ENCODE data around the gene MPPED2. TPM values are rescaled to one million over a fixed set of nuclear protein-coding genes. Genes with fewer than 3 reads are reported as not detected.

Gene MPPED2
- total RNA-seq, 1 experiment from 2014 or later = not detected

- H3K36me3 Mint-ChIP-seq (ENCODE audit: insufficient read depth, unreplicated experiment) = no peaks in the 10 kb centered on the region
- H3K27ac Mint-ChIP-seq (ENCODE audit: low read depth, unreplicated experiment) = no peak overlapping the region
- no peak overlapping the region for H3K4me3 Mint-ChIP-seq (ENCODE audit: unreplicated experiment)
- no peaks in the 10 kb centered on the region for H3K4me1 Mint-ChIP-seq (ENCODE audit: insufficient read depth, unreplicated experiment)
- BruUV-seq (replicated peaks) = no TSS peak
- ChIA-PET POLR2A (no interaction called here), CTCF (no interaction called here)
- no peak for DNase-seq (ENCODE audit: unreplicated experiment)
- no peaks in the 10 kb centered on the region for H3K9me3 Mint-ChIP-seq (ENCODE audit: unreplicated experiment)
- intact Hi-C loops (cut with micrococcal nuclease) = no loop called here
- H3K27me3 Mint-ChIP-seq (ENCODE audit: insufficient read depth, unreplicated experiment) = peaks cover 91% of the 10 kb centered on the region
- TF ChIP-seq, protein P1, sequence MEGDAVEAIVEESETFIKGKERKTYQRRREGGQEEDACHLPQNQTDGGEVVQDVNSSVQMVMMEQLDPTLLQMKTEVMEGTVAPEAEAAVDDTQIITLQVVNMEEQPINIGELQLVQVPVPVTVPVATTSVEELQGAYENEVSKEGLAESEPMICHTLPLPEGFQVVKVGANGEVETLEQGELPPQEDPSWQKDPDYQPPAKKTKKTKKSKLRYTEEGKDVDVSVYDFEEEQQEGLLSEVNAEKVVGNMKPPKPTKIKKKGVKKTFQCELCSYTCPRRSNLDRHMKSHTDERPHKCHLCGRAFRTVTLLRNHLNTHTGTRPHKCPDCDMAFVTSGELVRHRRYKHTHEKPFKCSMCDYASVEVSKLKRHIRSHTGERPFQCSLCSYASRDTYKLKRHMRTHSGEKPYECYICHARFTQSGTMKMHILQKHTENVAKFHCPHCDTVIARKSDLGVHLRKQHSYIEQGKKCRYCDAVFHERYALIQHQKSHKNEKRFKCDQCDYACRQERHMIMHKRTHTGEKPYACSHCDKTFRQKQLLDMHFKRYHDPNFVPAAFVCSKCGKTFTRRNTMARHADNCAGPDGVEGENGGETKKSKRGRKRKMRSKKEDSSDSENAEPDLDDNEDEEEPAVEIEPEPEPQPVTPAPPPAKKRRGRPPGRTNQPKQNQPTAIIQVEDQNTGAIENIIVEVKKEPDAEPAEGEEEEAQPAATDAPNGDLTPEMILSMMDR (IDR thresholded peaks at IDR 0.05; ENCODE audit: unreplicated experiment) = no peak
Observed at GRCh38 chr11:30617762-30618161, 31.6 kb upstream of the MPPED2 start.

- Mint-ChIP-seq H3K4me1 (ENCODE audit: insufficient read depth, unreplicated experiment) (no peaks in the 10 kb centered on the region), H3K36me3 (ENCODE audit: insufficient read depth, unreplicated experiment) (no peaks in the 10 kb centered on the region), H3K9me3 (ENCODE audit: unreplicated experiment) (no peaks in the 10 kb centered on the region), H3K27me3 (ENCODE audit: insufficient read depth, unreplicated experiment) (peaks cover 41% of the 10 kb centered on the region), H3K27ac (ENCODE audit: low read depth, unreplicated experiment) (no peak overlapping the region), H3K4me3 (ENCODE audit: unreplicated experiment) (no peak overlapping the region)
- DNase-seq (ENCODE audit: unreplicated experiment) = no peak
- ChIA-PET CTCF (no interaction called here), POLR2A (no interaction called here)
- intact Hi-C loops (cut with micrococcal nuclease) = no loop called here
- TF ChIP-seq, protein P1 (IDR thresholded peaks at IDR 0.05; ENCODE audit: unreplicated experiment) = no peak
- no TSS peak for BruUV-seq (replicated peaks)
Observed at GRCh38 chr11:30610628-30611027, 24.5 kb upstream of the MPPED2 start.

DNA sequence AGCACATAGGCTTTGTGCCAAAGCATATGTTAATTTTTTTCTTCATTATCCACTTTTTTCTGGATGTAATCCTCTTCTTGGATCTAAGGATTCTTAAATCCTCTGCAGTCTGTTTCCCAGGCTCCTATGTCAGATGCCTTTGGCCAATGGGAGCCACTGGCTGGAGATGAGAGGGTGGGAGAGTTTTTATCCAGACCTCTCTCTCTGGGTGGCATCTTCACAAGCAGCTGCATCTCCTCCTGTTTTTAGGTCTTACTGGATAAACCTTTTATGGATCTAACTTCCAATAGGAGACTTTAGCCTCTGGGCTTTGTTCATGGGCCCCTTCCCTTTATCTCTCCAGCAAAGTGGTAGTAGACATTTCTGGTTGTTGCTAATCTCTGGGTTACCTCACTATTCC is 22.4 kb upstream of the MPPED2 start:
- ChIA-PET CTCF (no interaction called here), POLR2A (no interaction called here)
- peaks cover 33% of the 10 kb centered on the region for H3K27me3 Mint-ChIP-seq (ENCODE audit: insufficient read depth, unreplicated experiment)
- H3K36me3 Mint-ChIP-seq (ENCODE audit: insufficient read depth, unreplicated experiment) = no peaks in the 10 kb centered on the region
- H3K27ac Mint-ChIP-seq (ENCODE audit: low read depth, unreplicated experiment) = no peak overlapping the region
- DNase-seq (ENCODE audit: unreplicated experiment) = no peak
- intact Hi-C loops (cut with micrococcal nuclease) = no loop called here
- no peak overlapping the region for H3K4me3 Mint-ChIP-seq (ENCODE audit: unreplicated experiment)
- H3K4me1 Mint-ChIP-seq (ENCODE audit: insufficient read depth, unreplicated experiment) = no peaks in the 10 kb centered on the region
- no peaks in the 10 kb centered on the region for H3K9me3 Mint-ChIP-seq (ENCODE audit: unreplicated experiment)
- TF ChIP-seq, protein P1 (IDR thresholded peaks at IDR 0.05; ENCODE audit: unreplicated experiment) = no peak
- no TSS peak for BruUV-seq (replicated peaks)

DNA sequence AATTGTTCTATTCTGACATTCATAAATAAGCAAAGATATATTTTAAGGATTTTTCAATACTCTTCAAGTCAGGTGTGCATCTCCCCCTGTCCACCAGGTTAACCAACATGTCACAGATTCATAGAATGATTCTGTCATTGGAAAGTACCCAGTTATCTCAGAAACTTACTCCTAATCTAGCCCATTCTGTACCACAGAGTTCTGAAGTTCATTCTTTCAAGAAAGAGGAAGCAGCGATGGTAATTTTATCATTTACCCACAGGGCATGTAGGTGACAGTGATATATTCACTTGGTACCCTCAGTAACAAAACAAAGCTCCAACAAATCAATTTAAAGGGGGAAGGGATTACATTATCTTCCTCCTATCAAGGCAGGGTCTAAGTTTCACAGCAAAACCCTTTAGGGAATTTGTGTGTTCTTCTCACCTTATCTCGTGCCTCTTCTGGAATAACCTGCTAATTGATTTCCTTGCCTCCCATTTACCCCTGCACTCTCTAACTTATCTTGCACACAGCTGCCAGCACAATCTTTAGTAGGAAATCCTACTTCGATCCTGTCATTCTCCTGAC is 19.0 kb upstream of the MPPED2 start:
- no peak overlapping the region for H3K4me3 Mint-ChIP-seq (ENCODE audit: unreplicated experiment)
- no peaks in the 10 kb centered on the region for H3K9me3 Mint-ChIP-seq (ENCODE audit: unreplicated experiment)
- intact Hi-C loops (cut with micrococcal nuclease) = no loop called here
- TF ChIP-seq, protein P1 (IDR thresholded peaks at IDR 0.05; ENCODE audit: unreplicated experiment) = no peak
- H3K4me1 Mint-ChIP-seq (ENCODE audit: insufficient read depth, unreplicated experiment) = no peaks in the 10 kb centered on the region
- H3K27me3 Mint-ChIP-seq (ENCODE audit: insufficient read depth, unreplicated experiment) = peaks cover 29% of the 10 kb centered on the region
- BruUV-seq (replicated peaks) = no TSS peak
- CTCF ChIA-PET = interaction anchor here (0.5 kb wide), 1 partner anchor 78 kb away, joined by 3 read pairs; no protein-coding TSS in a partner anchor
- H3K36me3 Mint-ChIP-seq (ENCODE audit: insufficient read depth, unreplicated experiment) = no peaks in the 10 kb centered on the region
- no peak overlapping the region for H3K27ac Mint-ChIP-seq (ENCODE audit: low read depth, unreplicated experiment)
- POLR2A ChIA-PET = no interaction called here
- no peak for DNase-seq (ENCODE audit: unreplicated experiment)
